ENCODE results near the gene GDI1.
A peak's percentile ranks its signal among the peaks of the same experiment; 100 is the strongest.

GDI1 gene

GRCh38 chrX:154401045-154401799, 35.7 kb upstream of the GDI1 start:
- Histone ChIP-seq H3K9me3 (ENCODE audit: control insufficient read depth, low read length) (no peaks in the 10 kb centered on the region), H3K4me1 (ENCODE audit: control insufficient read depth, insufficient read depth, low read length) (peaks cover 6% of the 10 kb centered on the region), H3K27me3 (ENCODE audit: control insufficient read depth, insufficient read depth, low read length) (no peaks in the 10 kb centered on the region), H3K9ac (ENCODE audit: low read length) (no peak overlapping the region), H3K4me3 (ENCODE audit: low read length) (no peak overlapping the region), H3K36me3 (ENCODE audit: control insufficient read depth, insufficient read depth, low read length) (peaks cover 10% of the 10 kb centered on the region)

GRCh38 chrX:154401918-154402621, 34.9 kb upstream of the GDI1 start:
- Histone ChIP-seq H3K4me1 (ENCODE audit: control insufficient read depth, insufficient read depth, low read length) (peaks cover 6% of the 10 kb centered on the region), H3K4me3 (ENCODE audit: low read length) (no peak overlapping the region), H3K9ac (ENCODE audit: low read length) (no peak overlapping the region), H3K27me3 (ENCODE audit: control insufficient read depth, insufficient read depth, low read length) (no peaks in the 10 kb centered on the region), H3K9me3 (ENCODE audit: control insufficient read depth, low read length) (no peaks in the 10 kb centered on the region), H3K36me3 (ENCODE audit: control insufficient read depth, insufficient read depth, low read length) (peaks cover 10% of the 10 kb centered on the region)

- Histone ChIP-seq H3K4me3 (ENCODE audit: low read length) (no peak overlapping the region), H3K36me3 (ENCODE audit: control insufficient read depth, insufficient read depth, low read length) (peaks cover 10% of the 10 kb centered on the region), H3K9me3 (ENCODE audit: control insufficient read depth, low read length) (no peaks in the 10 kb centered on the region), H3K27me3 (ENCODE audit: control insufficient read depth, insufficient read depth, low read length) (no peaks in the 10 kb centered on the region), H3K4me1 (ENCODE audit: control insufficient read depth, insufficient read depth, low read length) (peaks cover 6% of the 10 kb centered on the region), H3K9ac (ENCODE audit: low read length) (no peak overlapping the region)
Observed at GRCh38 chrX:154402622-154403127, 34.3 kb upstream of the GDI1 start.

GRCh38 chrX:154403192-154403591, 33.8 kb upstream of the GDI1 start:
- Histone ChIP-seq H3K4me1 (ENCODE audit: control insufficient read depth, insufficient read depth, low read length) (peaks cover 6% of the 10 kb centered on the region), H3K4me3 (ENCODE audit: low read length) (no peak overlapping the region), H3K36me3 (ENCODE audit: control insufficient read depth, insufficient read depth, low read length) (peaks cover 10% of the 10 kb centered on the region), H3K9me3 (ENCODE audit: control insufficient read depth, low read length) (no peaks in the 10 kb centered on the region), H3K9ac (ENCODE audit: low read length) (no peak overlapping the region), H3K27me3 (ENCODE audit: control insufficient read depth, insufficient read depth, low read length) (no peaks in the 10 kb centered on the region)

GRCh38 chrX:154403858-154404257, 33.1 kb upstream of the GDI1 start:
- no peaks in the 10 kb centered on the region for H3K9me3 ChIP-seq (ENCODE audit: control insufficient read depth, low read length)
- H3K9ac ChIP-seq (ENCODE audit: low read length), result no peak overlapping the region
- H3K4me3 ChIP-seq (ENCODE audit: low read length), result no peak overlapping the region
- peaks cover 10% of the 10 kb centered on the region for H3K36me3 ChIP-seq (ENCODE audit: control insufficient read depth, insufficient read depth, low read length)
- H3K4me1 ChIP-seq (ENCODE audit: control insufficient read depth, insufficient read depth, low read length), result peaks cover 6% of the 10 kb centered on the region
- no peaks in the 10 kb centered on the region for H3K27me3 ChIP-seq (ENCODE audit: control insufficient read depth, insufficient read depth, low read length)

- H3K9me3 ChIP-seq (ENCODE audit: control insufficient read depth, low read length), result no peaks in the 10 kb centered on the region
- peaks cover 10% of the 10 kb centered on the region for H3K4me1 ChIP-seq (ENCODE audit: control insufficient read depth, insufficient read depth, low read length)
- no peak overlapping the region for H3K4me3 ChIP-seq (ENCODE audit: low read length)
- H3K27me3 ChIP-seq (ENCODE audit: control insufficient read depth, insufficient read depth, low read length), result no peaks in the 10 kb centered on the region
- no peak overlapping the region for H3K9ac ChIP-seq (ENCODE audit: low read length)
- peaks cover 4% of the 10 kb centered on the region for H3K36me3 ChIP-seq (ENCODE audit: control insufficient read depth, insufficient read depth, low read length)
Observed at GRCh38 chrX:154404625-154405192, 32.2 kb upstream of the GDI1 start.

- Histone ChIP-seq H3K4me3 (ENCODE audit: low read length) (peak overlapping the region; percentile 25), H3K4me1 (ENCODE audit: control insufficient read depth, insufficient read depth, low read length) (peaks cover 17% of the 10 kb centered on the region), H3K9me3 (ENCODE audit: control insufficient read depth, low read length) (no peaks in the 10 kb centered on the region), H3K36me3 (ENCODE audit: control insufficient read depth, insufficient read depth, low read length) (no peaks in the 10 kb centered on the region), H3K9ac (ENCODE audit: low read length) (peak overlapping the region; percentile 80), H3K27me3 (ENCODE audit: control insufficient read depth, insufficient read depth, low read length) (no peaks in the 10 kb centered on the region)
Observed at GRCh38 chrX:154408659-154409221, 28.2 kb upstream of the GDI1 start.

GRCh38 chrX:154409222-154409871, 27.6 kb upstream of the GDI1 start, which contains the start of gene DNASE1L1:
DNASE1L1 (minus strand) TSS chrX:154409254; CDS start chrX:154405568, 3,686 bp downstream.
- H3K4me1 ChIP-seq (ENCODE audit: control insufficient read depth, insufficient read depth, low read length), result peaks cover 17% of the 10 kb centered on the region
- peak within 1 kb of the TSS; percentile 80 for H3K9ac ChIP-seq (ENCODE audit: low read length)
- no peaks in the 10 kb centered on the region for H3K36me3 ChIP-seq (ENCODE audit: control insufficient read depth, insufficient read depth, low read length)
- H3K4me3 ChIP-seq (ENCODE audit: low read length), result peak within 1 kb of the TSS; percentile 25
- H3K27me3 ChIP-seq (ENCODE audit: control insufficient read depth, insufficient read depth, low read length), result no peaks in the 10 kb centered on the region
- H3K9me3 ChIP-seq (ENCODE audit: control insufficient read depth, low read length), result no peaks in the 10 kb centered on the region

GRCh38 chrX:154411981-154412340, 25.0 kb upstream of the GDI1 start:
- Histone ChIP-seq H3K4me3 (ENCODE audit: low read length) (peak overlapping the region; percentile 18), H3K36me3 (ENCODE audit: control insufficient read depth, insufficient read depth, low read length) (no peaks in the 10 kb centered on the region), H3K9me3 (ENCODE audit: control insufficient read depth, low read length) (no peaks in the 10 kb centered on the region), H3K9ac (ENCODE audit: low read length) (peak overlapping the region; percentile 80), H3K4me1 (ENCODE audit: control insufficient read depth, insufficient read depth, low read length) (peaks cover 17% of the 10 kb centered on the region), H3K27me3 (ENCODE audit: control insufficient read depth, insufficient read depth, low read length) (no peaks in the 10 kb centered on the region)

GRCh38 chrX:154412468-154412867, 24.5 kb upstream of the GDI1 start:
- Histone ChIP-seq H3K4me3 (ENCODE audit: low read length) (peak overlapping the region; percentile 18), H3K36me3 (ENCODE audit: control insufficient read depth, insufficient read depth, low read length) (no peaks in the 10 kb centered on the region), H3K4me1 (ENCODE audit: control insufficient read depth, insufficient read depth, low read length) (peaks cover 17% of the 10 kb centered on the region), H3K27me3 (ENCODE audit: control insufficient read depth, insufficient read depth, low read length) (no peaks in the 10 kb centered on the region), H3K9ac (ENCODE audit: low read length) (peak overlapping the region; percentile 80), H3K9me3 (ENCODE audit: control insufficient read depth, low read length) (no peaks in the 10 kb centered on the region)

GRCh38 chrX:154413142-154413541, 23.8 kb upstream of the GDI1 start:
- no peaks in the 10 kb centered on the region for H3K9me3 ChIP-seq (ENCODE audit: control insufficient read depth, low read length)
- H3K27me3 ChIP-seq (ENCODE audit: control insufficient read depth, insufficient read depth, low read length), result no peaks in the 10 kb centered on the region
- peak overlapping the region; percentile 80 for H3K9ac ChIP-seq (ENCODE audit: low read length)
- H3K4me3 ChIP-seq (ENCODE audit: low read length), result no peak overlapping the region
- no peaks in the 10 kb centered on the region for H3K36me3 ChIP-seq (ENCODE audit: control insufficient read depth, insufficient read depth, low read length)
- peaks cover 17% of the 10 kb centered on the region for H3K4me1 ChIP-seq (ENCODE audit: control insufficient read depth, insufficient read depth, low read length)

Data from mucosa of stomach (tissue), 1 donor.